ENCODE results near the gene OCIAD2.
"Not testable (repeated sequence)": the region's sequence is repeated elsewhere in the genome, so short reads cannot be mapped to it uniquely, and the experiment has no call there.

Gene OCIAD2

GRCh38 chr4:48907706-48908477 is 1.3 kb upstream of the OCIAD2 start:
- DNase-seq (ENCODE audit: low read depth in 2 of 2) = no peak

- DNase-seq (ENCODE audit: low read depth in 2 of 2) = no peak
Measured at GRCh38 chr4:48905363-48906015, 1.1 kb downstream of the OCIAD2 start.

GRCh38 chr4:48904541-48905142 is 1.9 kb downstream of the OCIAD2 start:
- no peak for DNase-seq (ENCODE audit: low read depth in 2 of 2)

- DNase-seq (ENCODE audit: low read depth in 2 of 2) = no peak
Measured at GRCh38 chr4:48904101-48904500, 2.5 kb downstream of the OCIAD2 start.

GRCh38 chr4:48902266-48902665 is 4.3 kb downstream of the OCIAD2 start:
- DNase-seq (ENCODE audit: low read depth in 2 of 2) = no peak

- no peak for DNase-seq (ENCODE audit: low read depth in 2 of 2)
Measured at GRCh38 chr4:48901196-48901595, 5.4 kb downstream of the OCIAD2 start.

- no peak for DNase-seq (ENCODE audit: low read depth in 2 of 2)
Measured at GRCh38 chr4:48899950-48900349, 6.6 kb downstream of the OCIAD2 start.

- no peak for DNase-seq (ENCODE audit: low read depth in 2 of 2)
Measured at GRCh38 chr4:48899432-48899749, 7.2 kb downstream of the OCIAD2 start.

- DNase-seq (ENCODE audit: low read depth in 2 of 2) = no peak
Measured at GRCh38 chr4:48898733-48899431, 7.7 kb downstream of the OCIAD2 start.

GRCh38 chr4:48896845-48897244 is 9.7 kb downstream of the OCIAD2 start:
- DNase-seq (ENCODE audit: low read depth in 2 of 2) = no peak

GRCh38 chr4:48891028-48891619 is 15.4 kb downstream of the OCIAD2 start:
- DNase-seq (ENCODE audit: low read depth in 2 of 2) = no peak

- DNase-seq (ENCODE audit: low read depth in 2 of 2) = not testable (repeated sequence)
Measured at GRCh38 chr4:48889750-48890149, 16.8 kb downstream of the OCIAD2 start.

GRCh38 chr4:48881646-48882045 is 24.9 kb downstream of the OCIAD2 start:
- not testable (repeated sequence) for DNase-seq (ENCODE audit: low read depth in 2 of 2)

GRCh38 chr4:48879561-48880442 is 26.8 kb downstream of the OCIAD2 start:
- DNase-seq (ENCODE audit: low read depth in 2 of 2) = no peak

GRCh38 chr4:48877827-48878535 is 28.6 kb downstream of the OCIAD2 start:
- DNase-seq (ENCODE audit: low read depth in 2 of 2) = no peak

GRCh38 chr4:48864696-48865095 is 41.9 kb downstream of the OCIAD2 start:
- DNase-seq (ENCODE audit: low read depth in 2 of 2) = not testable (repeated sequence)

- no peak for DNase-seq (ENCODE audit: low read depth in 2 of 2)
Measured at GRCh38 chr4:48863728-48864127, 42.8 kb downstream of the OCIAD2 start.

GRCh38 chr4:48862661-48863060 is 43.9 kb downstream of the OCIAD2 start:
- DNase-seq (ENCODE audit: low read depth in 2 of 2) = no peak

- no peak for DNase-seq (ENCODE audit: low read depth in 2 of 2)
Measured at GRCh38 chr4:48862038-48862437, 44.5 kb downstream of the OCIAD2 start.

GRCh38 chr4:48858130-48858529 is 48.4 kb downstream of the OCIAD2 start:
- no peak for DNase-seq (ENCODE audit: low read depth in 2 of 2)
